ENCODE results near the gene NR4A3. TPM values are rescaled to one million over a fixed set of nuclear protein-coding genes. Genes with fewer than 3 reads are reported as not detected.

NR4A3 gene
- total and polyA plus RNA-seq, 10 of the 15 experiments (the other 5 are each of a cell fraction or from before 2014, with no cell fraction given): 0.04 to 2.1 (median 0.64) TPM; not detected in 1

DNA sequence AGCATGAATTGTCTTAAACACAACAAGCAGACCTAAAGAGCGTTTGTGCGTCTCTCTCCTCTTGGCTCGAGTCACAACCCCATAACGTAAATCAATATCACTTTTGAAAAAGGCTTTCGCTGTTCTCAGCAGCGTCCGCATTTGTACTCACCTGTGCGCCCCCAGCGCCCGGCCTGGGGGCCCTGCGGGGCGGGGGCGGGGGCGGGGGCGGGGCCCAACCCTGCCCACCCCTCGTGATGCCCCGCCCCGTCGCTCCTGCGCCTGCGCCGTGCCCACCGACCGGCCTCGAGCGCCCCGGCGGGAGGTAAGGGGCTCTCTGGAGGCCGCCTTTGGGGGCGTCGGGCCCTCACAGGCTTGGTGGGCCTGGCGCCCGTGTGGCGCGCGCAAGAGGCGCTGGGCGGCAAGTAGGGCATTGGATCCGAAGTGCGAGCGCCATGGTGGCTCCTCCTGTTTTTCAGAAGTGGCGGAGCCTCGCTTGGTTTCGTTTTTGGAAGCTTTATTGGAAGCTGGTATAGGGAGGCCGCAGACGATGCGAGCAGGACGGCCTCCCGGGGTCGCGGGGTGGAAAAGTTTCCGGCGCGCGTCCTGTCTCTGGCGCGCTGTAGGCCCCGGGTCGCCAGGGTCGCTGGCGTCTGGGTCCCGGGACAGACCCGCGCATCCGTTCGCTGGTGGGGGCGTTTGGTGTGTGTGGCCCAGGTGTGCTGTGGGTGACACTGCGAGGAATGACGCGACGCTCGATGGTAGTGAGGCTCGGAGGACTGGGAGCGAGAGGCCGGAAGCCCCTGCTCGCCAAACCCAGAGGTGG, 84.9 kb downstream of the NR4A3 start, which contains the start of gene STX17 (continued):
- TF ChIP-seq, protein P1, sequence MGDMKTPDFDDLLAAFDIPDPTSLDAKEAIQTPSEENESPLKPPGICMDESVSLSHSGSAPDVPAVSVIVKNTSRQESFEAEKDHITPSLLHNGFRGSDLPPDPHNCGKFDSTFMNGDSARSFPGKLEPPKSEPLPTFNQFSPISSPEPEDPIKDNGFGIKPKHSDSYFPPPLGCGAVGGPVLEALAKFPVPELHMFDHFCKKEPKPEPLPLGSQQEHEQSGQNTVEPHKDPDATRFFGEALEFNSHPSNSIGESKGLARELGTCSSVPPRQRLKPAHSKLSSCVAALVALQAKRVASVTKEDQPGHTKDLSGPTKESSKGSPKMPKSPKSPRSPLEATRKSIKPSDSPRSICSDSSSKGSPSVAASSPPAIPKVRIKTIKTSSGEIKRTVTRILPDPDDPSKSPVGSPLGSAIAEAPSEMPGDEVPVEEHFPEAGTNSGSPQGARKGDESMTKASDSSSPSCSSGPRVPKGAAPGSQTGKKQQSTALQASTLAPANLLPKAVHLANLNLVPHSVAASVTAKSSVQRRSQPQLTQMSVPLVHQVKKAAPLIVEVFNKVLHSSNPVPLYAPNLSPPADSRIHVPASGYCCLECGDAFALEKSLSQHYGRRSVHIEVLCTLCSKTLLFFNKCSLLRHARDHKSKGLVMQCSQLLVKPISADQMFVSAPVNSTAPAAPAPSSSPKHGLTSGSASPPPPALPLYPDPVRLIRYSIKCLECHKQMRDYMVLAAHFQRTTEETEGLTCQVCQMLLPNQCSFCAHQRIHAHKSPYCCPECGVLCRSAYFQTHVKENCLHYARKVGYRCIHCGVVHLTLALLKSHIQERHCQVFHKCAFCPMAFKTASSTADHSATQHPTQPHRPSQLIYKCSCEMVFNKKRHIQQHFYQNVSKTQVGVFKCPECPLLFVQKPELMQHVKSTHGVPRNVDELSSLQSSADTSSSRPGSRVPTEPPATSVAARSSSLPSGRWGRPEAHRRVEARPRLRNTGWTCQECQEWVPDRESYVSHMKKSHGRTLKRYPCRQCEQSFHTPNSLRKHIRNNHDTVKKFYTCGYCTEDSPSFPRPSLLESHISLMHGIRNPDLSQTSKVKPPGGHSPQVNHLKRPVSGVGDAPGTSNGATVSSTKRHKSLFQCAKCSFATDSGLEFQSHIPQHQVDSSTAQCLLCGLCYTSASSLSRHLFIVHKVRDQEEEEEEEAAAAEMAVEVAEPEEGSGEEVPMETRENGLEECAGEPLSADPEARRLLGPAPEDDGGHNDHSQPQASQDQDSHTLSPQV (IDR thresholded peaks at IDR 0.05): no peak
- TF ChIP-seq, protein P2, sequence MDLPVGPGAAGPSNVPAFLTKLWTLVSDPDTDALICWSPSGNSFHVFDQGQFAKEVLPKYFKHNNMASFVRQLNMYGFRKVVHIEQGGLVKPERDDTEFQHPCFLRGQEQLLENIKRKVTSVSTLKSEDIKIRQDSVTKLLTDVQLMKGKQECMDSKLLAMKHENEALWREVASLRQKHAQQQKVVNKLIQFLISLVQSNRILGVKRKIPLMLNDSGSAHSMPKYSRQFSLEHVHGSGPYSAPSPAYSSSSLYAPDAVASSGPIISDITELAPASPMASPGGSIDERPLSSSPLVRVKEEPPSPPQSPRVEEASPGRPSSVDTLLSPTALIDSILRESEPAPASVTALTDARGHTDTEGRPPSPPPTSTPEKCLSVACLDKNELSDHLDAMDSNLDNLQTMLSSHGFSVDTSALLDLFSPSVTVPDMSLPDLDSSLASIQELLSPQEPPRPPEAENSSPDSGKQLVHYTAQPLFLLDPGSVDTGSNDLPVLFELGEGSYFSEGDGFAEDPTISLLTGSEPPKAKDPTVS (IDR thresholded peaks at IDR 0.05; ENCODE audit: low read depth, low read length): no peak
- peak; percentile 30; the same call in 1 of the 2 replicates for TF ChIP-seq CREB1 (IDR thresholded peaks at IDR 0.05; ENCODE audit: low read depth)
- TF ChIP-seq, protein P3, sequence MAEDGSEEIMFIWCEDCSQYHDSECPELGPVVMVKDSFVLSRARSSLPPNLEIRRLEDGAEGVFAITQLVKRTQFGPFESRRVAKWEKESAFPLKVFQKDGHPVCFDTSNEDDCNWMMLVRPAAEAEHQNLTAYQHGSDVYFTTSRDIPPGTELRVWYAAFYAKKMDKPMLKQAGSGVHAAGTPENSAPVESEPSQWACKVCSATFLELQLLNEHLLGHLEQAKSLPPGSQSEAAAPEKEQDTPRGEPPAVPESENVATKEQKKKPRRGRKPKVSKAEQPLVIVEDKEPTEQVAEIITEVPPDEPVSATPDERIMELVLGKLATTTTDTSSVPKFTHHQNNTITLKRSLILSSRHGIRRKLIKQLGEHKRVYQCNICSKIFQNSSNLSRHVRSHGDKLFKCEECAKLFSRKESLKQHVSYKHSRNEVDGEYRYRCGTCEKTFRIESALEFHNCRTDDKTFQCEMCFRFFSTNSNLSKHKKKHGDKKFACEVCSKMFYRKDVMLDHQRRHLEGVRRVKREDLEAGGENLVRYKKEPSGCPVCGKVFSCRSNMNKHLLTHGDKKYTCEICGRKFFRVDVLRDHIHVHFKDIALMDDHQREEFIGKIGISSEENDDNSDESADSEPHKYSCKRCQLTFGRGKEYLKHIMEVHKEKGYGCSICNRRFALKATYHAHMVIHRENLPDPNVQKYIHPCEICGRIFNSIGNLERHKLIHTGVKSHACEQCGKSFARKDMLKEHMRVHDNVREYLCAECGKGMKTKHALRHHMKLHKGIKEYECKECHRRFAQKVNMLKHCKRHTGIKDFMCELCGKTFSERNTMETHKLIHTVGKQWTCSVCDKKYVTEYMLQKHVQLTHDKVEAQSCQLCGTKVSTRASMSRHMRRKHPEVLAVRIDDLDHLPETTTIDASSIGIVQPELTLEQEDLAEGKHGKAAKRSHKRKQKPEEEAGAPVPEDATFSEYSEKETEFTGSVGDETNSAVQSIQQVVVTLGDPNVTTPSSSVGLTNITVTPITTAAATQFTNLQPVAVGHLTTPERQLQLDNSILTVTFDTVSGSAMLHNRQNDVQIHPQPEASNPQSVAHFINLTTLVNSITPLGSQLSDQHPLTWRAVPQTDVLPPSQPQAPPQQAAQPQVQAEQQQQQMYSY (CRISPR knock-in tag; IDR thresholded peaks at IDR 0.05): no peak
- no peak for TF ChIP-seq SUZ12 (IDR thresholded peaks at IDR 0.05; ENCODE audit: unreplicated experiment)
- peak; percentile 70; the same call in 1 of the 2 replicates for TF ChIP-seq RB1 (IDR thresholded peaks at IDR 0.05; ENCODE audit: borderline replicate concordance)
- no peak for TF ChIP-seq IRF4 (IDR thresholded peaks at IDR 0.05; ENCODE audit: low read depth, low read length)
- no peak for TF ChIP-seq NFIC (IDR thresholded peaks at IDR 0.05; ENCODE audit: low read depth, low read length)
- peak; percentile 64; the same call in 1 of the 2 replicates for TF ChIP-seq TAF1 (IDR thresholded peaks at IDR 0.05; ENCODE audit: borderline replicate concordance, low read depth, low read length)
- no peak for TF ChIP-seq ZNF217 (IDR thresholded peaks at IDR 0.05)
- TF ChIP-seq, protein P4, sequence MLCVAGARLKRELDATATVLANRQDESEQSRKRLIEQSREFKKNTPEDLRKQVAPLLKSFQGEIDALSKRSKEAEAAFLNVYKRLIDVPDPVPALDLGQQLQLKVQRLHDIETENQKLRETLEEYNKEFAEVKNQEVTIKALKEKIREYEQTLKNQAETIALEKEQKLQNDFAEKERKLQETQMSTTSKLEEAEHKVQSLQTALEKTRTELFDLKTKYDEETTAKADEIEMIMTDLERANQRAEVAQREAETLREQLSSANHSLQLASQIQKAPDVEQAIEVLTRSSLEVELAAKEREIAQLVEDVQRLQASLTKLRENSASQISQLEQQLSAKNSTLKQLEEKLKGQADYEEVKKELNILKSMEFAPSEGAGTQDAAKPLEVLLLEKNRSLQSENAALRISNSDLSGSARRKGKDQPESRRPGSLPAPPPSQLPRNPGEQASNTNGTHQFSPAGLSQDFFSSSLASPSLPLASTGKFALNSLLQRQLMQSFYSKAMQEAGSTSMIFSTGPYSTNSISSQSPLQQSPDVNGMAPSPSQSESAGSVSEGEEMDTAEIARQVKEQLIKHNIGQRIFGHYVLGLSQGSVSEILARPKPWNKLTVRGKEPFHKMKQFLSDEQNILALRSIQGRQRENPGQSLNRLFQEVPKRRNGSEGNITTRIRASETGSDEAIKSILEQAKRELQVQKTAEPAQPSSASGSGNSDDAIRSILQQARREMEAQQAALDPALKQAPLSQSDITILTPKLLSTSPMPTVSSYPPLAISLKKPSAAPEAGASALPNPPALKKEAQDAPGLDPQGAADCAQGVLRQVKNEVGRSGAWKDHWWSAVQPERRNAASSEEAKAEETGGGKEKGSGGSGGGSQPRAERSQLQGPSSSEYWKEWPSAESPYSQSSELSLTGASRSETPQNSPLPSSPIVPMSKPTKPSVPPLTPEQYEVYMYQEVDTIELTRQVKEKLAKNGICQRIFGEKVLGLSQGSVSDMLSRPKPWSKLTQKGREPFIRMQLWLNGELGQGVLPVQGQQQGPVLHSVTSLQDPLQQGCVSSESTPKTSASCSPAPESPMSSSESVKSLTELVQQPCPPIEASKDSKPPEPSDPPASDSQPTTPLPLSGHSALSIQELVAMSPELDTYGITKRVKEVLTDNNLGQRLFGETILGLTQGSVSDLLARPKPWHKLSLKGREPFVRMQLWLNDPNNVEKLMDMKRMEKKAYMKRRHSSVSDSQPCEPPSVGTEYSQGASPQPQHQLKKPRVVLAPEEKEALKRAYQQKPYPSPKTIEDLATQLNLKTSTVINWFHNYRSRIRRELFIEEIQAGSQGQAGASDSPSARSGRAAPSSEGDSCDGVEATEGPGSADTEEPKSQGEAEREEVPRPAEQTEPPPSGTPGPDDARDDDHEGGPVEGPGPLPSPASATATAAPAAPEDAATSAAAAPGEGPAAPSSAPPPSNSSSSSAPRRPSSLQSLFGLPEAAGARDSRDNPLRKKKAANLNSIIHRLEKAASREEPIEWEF (IDR thresholded peaks at IDR 0.05; ENCODE audit: insufficient replicate concordance, low read depth, low read length): no peak
- TF ChIP-seq, protein P5, sequence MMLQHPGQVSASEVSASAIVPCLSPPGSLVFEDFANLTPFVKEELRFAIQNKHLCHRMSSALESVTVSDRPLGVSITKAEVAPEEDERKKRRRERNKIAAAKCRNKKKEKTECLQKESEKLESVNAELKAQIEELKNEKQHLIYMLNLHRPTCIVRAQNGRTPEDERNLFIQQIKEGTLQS (IDR thresholded peaks at IDR 0.05; ENCODE audit: borderline replicate concordance, extremely low read depth, low read depth, low read length): no peak
- no peak for TF ChIP-seq FOS (IDR thresholded peaks at IDR 0.05; ENCODE audit: borderline replicate concordance, extremely low read depth, insufficient read length)

All from GM12878 (cell line).